Skeletal muscle cell (primary cell): ENCODE data around the gene SNAI1.

Experiments
- DNase-seq: peaks from one replicate; pipeline ENCODE4 v3.0.0-alpha.2; 2010; ENCODE audit warnings: low read depth
- H3K4me3 ChIP-seq: 2 replicates; pipeline ENCODE4 v1.5.1; 2011; ENCODE audit warnings: low read depth, mild to moderate bottlenecking, control low read depth, low read length, moderate library complexity

The SNAI1 gene

GRCh38 chr20:50026746-50027575 lies 44.2 kb downstream of the SNAI1 start:
- no peak for DNase-seq
- no peak overlapping the region for H3K4me3 ChIP-seq

GRCh38 chr20:50027611-50028105 lies 44.9 kb downstream of the SNAI1 start:
- no peak overlapping the region for H3K4me3 ChIP-seq
- peak; percentile 71 for DNase-seq

- DNase-seq: no peak
- no peak overlapping the region for H3K4me3 ChIP-seq
Observed at GRCh38 chr20:50029083-50029696, 46.4 kb downstream of the SNAI1 start.

- DNase-seq: peak; percentile 87
- no peak overlapping the region for H3K4me3 ChIP-seq
Observed at GRCh38 chr20:50029697-50030461, 47.1 kb downstream of the SNAI1 start.

- no peak overlapping the region for H3K4me3 ChIP-seq
- DNase-seq: no peak
Observed at GRCh38 chr20:50032955-50033666, 50.3 kb downstream of the SNAI1 start.

GRCh38 chr20:50034567-50035180 lies 51.9 kb downstream of the SNAI1 start:
- H3K4me3 ChIP-seq: no peak overlapping the region
- no peak for DNase-seq

GRCh38 chr20:50036703-50037102 lies 53.9 kb downstream of the SNAI1 start:
- no peak overlapping the region for H3K4me3 ChIP-seq
- DNase-seq: no peak

- DNase-seq: no peak
- H3K4me3 ChIP-seq: no peak overlapping the region
Observed at GRCh38 chr20:50037123-50037522, 54.3 kb downstream of the SNAI1 start.

GRCh38 chr20:50037575-50037974 lies 54.8 kb downstream of the SNAI1 start:
- no peak overlapping the region for H3K4me3 ChIP-seq
- no peak for DNase-seq

GRCh38 chr20:50038169-50038568 lies 55.4 kb downstream of the SNAI1 start:
- no peak for DNase-seq
- no peak overlapping the region for H3K4me3 ChIP-seq
